ENCODE results near the gene P3H2. TPM values are rescaled to one million over a fixed set of nuclear protein-coding genes. Genes with fewer than 3 reads are reported as not detected.
A peak's percentile ranks its signal among the peaks of the same experiment; 100 is the strongest.

P3H2 gene
- total and polyA plus RNA-seq, 11 donors, result 0.55 to 24.8 (median 3.8) TPM

DNA sequence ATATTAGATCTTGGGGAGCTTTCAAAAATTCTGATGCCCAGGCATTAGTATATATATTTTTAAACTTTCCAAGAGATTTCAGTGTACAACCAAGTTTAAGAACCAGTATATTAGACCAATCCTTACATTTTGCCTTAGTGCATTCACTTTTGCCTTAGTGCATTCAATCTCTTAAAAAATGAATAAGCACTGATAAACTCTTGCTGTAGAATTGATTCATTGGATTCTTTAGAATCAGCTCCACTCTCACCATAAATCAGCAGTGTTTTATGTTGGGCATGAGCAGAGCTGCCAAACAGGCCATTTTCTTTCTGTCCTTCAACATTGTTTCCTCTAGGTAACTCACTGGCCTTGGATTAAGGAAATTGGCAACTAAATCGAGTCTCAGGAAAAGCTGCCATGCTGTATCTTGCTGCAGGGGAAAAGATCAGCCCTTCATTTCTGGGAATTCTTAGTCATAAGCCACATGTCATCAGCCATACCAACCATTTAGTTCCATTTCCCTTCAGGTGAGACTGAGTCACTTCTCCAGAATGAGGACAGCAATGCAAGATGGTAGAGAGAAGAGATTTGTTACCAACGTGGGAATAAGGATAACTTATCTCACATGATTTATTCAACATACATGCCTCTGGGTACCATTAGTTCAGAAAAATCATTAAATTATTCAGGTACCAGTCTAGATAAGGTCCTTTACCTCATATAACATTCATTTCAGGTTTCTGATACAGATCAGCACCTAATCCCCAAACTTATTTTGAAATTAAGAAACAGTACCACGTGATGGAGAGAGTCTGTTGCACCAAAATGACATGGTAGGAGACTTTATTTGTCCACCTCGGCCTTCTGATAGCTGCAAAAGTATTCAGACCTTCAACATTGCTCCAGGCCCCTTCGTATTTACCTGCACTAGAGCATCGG, 192.5 kb downstream of the P3H2 start:
- 70 to 79% (median 74%) methylated on average over 6 of the region's 6 CpGs for WGBS, 4 donors
- no peak for TF ChIP-seq POLR2A (IDR thresholded peaks at IDR 0.05)
- TF ChIP-seq, protein P1, sequence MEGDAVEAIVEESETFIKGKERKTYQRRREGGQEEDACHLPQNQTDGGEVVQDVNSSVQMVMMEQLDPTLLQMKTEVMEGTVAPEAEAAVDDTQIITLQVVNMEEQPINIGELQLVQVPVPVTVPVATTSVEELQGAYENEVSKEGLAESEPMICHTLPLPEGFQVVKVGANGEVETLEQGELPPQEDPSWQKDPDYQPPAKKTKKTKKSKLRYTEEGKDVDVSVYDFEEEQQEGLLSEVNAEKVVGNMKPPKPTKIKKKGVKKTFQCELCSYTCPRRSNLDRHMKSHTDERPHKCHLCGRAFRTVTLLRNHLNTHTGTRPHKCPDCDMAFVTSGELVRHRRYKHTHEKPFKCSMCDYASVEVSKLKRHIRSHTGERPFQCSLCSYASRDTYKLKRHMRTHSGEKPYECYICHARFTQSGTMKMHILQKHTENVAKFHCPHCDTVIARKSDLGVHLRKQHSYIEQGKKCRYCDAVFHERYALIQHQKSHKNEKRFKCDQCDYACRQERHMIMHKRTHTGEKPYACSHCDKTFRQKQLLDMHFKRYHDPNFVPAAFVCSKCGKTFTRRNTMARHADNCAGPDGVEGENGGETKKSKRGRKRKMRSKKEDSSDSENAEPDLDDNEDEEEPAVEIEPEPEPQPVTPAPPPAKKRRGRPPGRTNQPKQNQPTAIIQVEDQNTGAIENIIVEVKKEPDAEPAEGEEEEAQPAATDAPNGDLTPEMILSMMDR (IDR thresholded peaks at IDR 0.05), result no peak
- DNase-seq (no peak), ATAC-seq (no peak)
- no peaks in the 10 kb centered on the region for H3K27me3 ChIP-seq
- H3K36me3 ChIP-seq, result no peaks in the 10 kb centered on the region
- no peaks in the 10 kb centered on the region for H3K4me1 ChIP-seq
- peaks cover 0 to 4% (median 0%) of the 10 kb centered on the region in 12 donors for H3K9me3 ChIP-seq
- intact Hi-C loops (cut with DNase I), result no loop called here
- H3K27ac ChIP-seq, result no peak overlapping the region
- H3K4me3 ChIP-seq, result no peak overlapping the region

DNA sequence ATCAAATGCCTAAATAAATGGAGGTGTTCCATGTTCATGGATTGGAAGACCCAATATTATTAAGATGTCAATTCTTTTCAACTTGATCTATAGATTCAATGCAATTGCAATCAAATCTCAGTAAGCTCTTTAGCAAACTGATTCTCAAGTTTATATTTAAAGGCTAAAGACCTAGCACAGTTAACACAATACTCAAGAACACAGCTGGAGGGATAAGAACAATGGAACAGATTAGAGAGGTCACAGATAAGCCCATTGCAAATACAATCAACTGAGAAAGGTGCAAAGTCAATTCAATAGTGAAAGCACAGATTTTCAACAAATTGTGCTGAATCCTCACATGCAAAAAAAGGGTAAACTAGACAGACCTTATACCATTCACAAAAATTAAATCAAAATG, 198.9 kb downstream of the P3H2 start:
- TF ChIP-seq, protein P1 (IDR thresholded peaks at IDR 0.05), result no peak
- no peak for TF ChIP-seq POLR2A (IDR thresholded peaks at IDR 0.05)
- Histone ChIP-seq H3K36me3 (no peaks in the 10 kb centered on the region), H3K27me3 (no peaks in the 10 kb centered on the region), H3K4me3 (no peak overlapping the region), H3K27ac (no peak overlapping the region), H3K4me1 (no peaks in the 10 kb centered on the region), H3K9me3 (peaks cover 0 to 12% (median 0%) of the 10 kb centered on the region in 12 donors)
- intact Hi-C loops (cut with DNase I), result no loop called here
- DNase-seq (no peak), ATAC-seq (no peak)

DNA sequence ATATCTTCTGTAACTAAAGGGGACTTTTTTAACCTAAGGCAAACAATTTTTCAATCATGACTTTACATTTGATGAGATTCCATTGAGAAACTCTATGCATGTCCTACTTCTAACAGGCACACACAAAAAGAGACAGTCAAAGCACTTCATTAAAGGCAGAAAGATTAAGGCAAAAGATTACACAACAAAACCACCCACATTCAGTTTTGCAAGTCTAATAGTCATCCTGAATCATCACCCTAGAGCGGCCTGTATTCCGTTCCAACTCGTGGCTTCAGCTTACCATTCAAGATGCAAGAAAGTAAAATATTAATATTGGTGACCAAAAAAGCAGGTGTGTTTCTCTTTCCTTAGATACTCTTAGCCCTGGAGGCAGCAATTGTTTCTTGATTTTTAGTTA, 205.9 kb downstream of the P3H2 start:
- TF ChIP-seq POLR2A (IDR thresholded peaks at IDR 0.05), result no peak
- TF ChIP-seq, protein P1 (IDR thresholded peaks at IDR 0.05), result no peak
- H3K4me1 ChIP-seq, result no peaks in the 10 kb centered on the region
- intact Hi-C loops (cut with DNase I), result no loop called here
- H3K27me3 ChIP-seq, result no peaks in the 10 kb centered on the region
- ATAC-seq, result peak in 2 of 4 donors; percentile 52 to 82
- no peaks in the 10 kb centered on the region for H3K9me3 ChIP-seq
- WGBS, 4 donors, result 75 to 86% (median 81%) methylated on average over 3 of the region's 3 CpGs
- no peak overlapping the region for H3K27ac ChIP-seq
- no peak for DNase-seq
- H3K4me3 ChIP-seq, result no peak overlapping the region
- H3K36me3 ChIP-seq, result no peaks in the 10 kb centered on the region

DNA sequence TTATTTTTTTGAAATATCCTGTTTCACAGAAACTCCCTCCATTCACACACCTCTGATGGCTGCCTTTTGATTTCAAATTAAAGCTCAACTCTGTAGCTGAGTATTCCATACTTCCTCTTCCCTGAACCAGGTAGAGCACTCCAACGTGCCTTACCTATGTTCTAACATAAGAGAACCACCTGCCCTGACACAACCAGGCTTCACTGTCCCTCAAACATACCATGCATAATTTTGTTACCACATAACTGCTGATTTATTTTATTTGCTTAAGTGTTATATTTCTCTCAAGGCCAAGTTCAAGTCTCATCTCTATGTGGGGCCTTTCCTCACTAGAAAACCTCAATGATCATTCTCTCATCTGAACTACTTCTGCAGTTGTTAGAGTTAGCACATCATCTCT, 209.7 kb downstream of the P3H2 start:
- TF ChIP-seq, protein P1 (IDR thresholded peaks at IDR 0.05), result no peak
- TF ChIP-seq POLR2A (IDR thresholded peaks at IDR 0.05), result no peak
- Histone ChIP-seq H3K27ac (no peak overlapping the region), H3K4me3 (no peak overlapping the region), H3K9me3 (no peaks in the 10 kb centered on the region), H3K27me3 (no peaks in the 10 kb centered on the region), H3K4me1 (no peaks in the 10 kb centered on the region), H3K36me3 (no peaks in the 10 kb centered on the region)
- WGBS, 4 donors, result 52 to 79% (median 61%) methylated on average over 1 of the region's 1 CpG
- no peak for ATAC-seq
- intact Hi-C loops (cut with DNase I), result no loop called here
- DNase-seq, result no peak
